Nephron (organoid): Measurements from ENCODE around the gene PLA2G4F.
A peak's percentile ranks its signal among the peaks of the same experiment; 100 is the strongest.

ENCODE experiments used
- H3K27ac Mint-ChIP-seq, 3 experiments: 2 replicates each; pipeline ENCODE4 v1.8.0; 2020; ENCODE audit warnings: mixed read lengths in 3 of 3, mild to moderate bottlenecking in 2 of 3, moderate library complexity in 1 of 3
- H3K27me3 Mint-ChIP-seq: 2 replicates; pipeline ENCODE4 v1.8.0; 2021; ENCODE audit warnings: low read depth, mild to moderate bottlenecking, moderate library complexity, mixed read lengths
- H3K36me3 Mint-ChIP-seq: 2 replicates; pipeline ENCODE4 v1.8.0; 2020; ENCODE audit warnings: low read depth, mixed read lengths
- H3K4me1 Mint-ChIP-seq: 2 replicates; pipeline ENCODE4 v1.8.0; 2020; ENCODE audit warnings: mixed read lengths
- H3K4me3 Mint-ChIP-seq, 3 experiments: 2 replicates each; pipeline ENCODE4 v1.8.0; 2020; ENCODE audit warnings: mild to moderate bottlenecking in 3 of 3, mixed read lengths in 3 of 3, moderate library complexity in 2 of 3
- H3K9me3 Mint-ChIP-seq: 2 replicates; pipeline ENCODE4 v1.8.0; 2020; ENCODE audit warnings: mixed read lengths
- TF ChIP-seq, protein P1 (sequence below), 3 experiments: fragments of 200-600 bp; sonication (generic); IDR thresholded peaks; one replicate each; pipeline ENCODE4 v1.5.0; 2021; ENCODE audit warnings: antibody characterized with exemption in 3 of 3; ENCODE audit not compliant: unreplicated experiment in 3 of 3

PLA2G4F gene

DNA sequence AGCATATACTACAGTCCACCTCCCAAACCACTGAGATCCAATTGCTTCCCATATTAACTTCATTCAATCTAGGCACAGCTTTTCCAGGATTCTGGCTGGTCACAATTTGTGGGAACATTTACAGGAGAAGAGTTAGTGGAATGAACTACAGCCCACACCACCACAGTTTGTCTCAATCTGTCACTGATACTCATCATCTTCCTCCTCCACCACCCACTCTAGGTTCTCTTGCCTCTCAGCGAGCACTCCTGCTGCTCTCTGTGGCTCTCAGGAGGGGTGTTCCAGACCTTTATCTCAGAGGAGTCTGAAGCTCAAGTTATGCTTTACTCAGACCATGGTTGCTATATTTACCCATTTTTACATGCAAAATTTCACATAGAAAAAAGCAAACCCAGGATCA, 36.2 kb downstream of the PLA2G4F start:
- no peak overlapping the region for H3K4me3 Mint-ChIP-seq
- peaks cover 7% of the 10 kb centered on the region for H3K4me1 Mint-ChIP-seq
- no peaks in the 10 kb centered on the region for H3K36me3 Mint-ChIP-seq
- H3K9me3 Mint-ChIP-seq: peaks cover 3% of the 10 kb centered on the region
- peaks cover 9% of the 10 kb centered on the region for H3K27me3 Mint-ChIP-seq
- H3K27ac Mint-ChIP-seq: no peak overlapping the region
- TF ChIP-seq, protein P1, sequence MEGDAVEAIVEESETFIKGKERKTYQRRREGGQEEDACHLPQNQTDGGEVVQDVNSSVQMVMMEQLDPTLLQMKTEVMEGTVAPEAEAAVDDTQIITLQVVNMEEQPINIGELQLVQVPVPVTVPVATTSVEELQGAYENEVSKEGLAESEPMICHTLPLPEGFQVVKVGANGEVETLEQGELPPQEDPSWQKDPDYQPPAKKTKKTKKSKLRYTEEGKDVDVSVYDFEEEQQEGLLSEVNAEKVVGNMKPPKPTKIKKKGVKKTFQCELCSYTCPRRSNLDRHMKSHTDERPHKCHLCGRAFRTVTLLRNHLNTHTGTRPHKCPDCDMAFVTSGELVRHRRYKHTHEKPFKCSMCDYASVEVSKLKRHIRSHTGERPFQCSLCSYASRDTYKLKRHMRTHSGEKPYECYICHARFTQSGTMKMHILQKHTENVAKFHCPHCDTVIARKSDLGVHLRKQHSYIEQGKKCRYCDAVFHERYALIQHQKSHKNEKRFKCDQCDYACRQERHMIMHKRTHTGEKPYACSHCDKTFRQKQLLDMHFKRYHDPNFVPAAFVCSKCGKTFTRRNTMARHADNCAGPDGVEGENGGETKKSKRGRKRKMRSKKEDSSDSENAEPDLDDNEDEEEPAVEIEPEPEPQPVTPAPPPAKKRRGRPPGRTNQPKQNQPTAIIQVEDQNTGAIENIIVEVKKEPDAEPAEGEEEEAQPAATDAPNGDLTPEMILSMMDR (IDR thresholded peaks at IDR 0.05; ENCODE audit: unreplicated experiment in 3 of 3): no peak

DNA sequence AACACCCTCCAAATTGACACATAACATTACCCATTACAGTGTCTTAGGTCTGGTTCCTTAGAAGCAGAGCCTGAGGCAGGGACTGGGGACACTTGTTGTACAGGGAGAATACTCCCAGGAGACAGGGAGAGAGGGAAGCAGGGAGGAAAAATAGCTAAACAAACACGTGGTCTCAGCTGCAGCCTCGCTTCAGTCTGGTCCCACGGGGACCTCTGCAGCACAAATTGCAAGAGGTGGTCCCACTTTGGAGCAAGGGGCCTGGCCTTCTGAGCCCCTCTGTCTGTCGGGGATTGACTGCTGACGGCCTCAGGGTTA, 37.0 kb downstream of the PLA2G4F start:
- TF ChIP-seq, protein P1 (IDR thresholded peaks at IDR 0.05; ENCODE audit: unreplicated experiment in 3 of 3): no peak
- H3K27ac Mint-ChIP-seq: no peak overlapping the region
- H3K4me3 Mint-ChIP-seq: no peak overlapping the region
- H3K36me3 Mint-ChIP-seq: no peaks in the 10 kb centered on the region
- peaks cover 7% of the 10 kb centered on the region for H3K27me3 Mint-ChIP-seq
- peaks cover 3% of the 10 kb centered on the region for H3K9me3 Mint-ChIP-seq
- peaks cover 7% of the 10 kb centered on the region for H3K4me1 Mint-ChIP-seq

DNA sequence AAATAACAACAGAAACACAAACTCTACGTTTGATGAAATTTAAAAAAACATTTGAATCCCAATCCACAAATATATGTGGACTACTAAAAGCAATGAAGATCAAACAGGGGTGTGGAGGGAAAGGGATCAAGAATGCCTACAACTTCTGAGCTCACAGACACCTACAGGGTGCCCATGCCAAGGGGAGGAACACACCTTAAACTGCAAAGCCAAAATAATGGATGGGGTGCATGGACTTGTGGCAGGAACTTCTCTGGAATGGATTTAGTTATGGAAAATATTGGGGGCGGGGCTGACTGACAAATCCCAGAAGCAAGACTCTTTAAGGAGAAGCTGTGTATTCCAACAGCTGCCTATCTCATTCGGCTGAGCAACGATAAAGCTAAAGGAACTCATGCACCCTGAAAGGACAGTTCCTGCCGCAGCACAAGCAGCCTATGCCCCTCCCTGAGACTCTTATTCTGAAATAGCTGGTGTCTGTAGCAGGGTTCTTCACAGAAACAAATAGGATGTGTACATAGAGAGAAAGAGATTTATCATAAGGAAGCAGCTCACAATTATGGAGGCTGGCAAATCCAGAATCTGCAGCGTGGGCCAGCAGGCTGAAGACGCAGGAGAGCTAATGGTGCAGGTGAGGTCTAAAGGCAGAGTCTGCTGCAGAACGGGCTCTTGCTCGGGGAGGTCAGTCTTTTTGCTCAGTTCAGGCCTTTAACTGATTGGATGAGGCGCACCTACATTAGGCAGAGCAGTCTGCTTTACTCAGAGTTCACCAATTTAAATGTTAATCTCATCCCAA, 37.6 kb downstream of the PLA2G4F start:
- TF ChIP-seq, protein P1 (IDR thresholded peaks at IDR 0.05; ENCODE audit: unreplicated experiment in 3 of 3): no peak
- Mint-ChIP-seq H3K27ac (no peak overlapping the region), H3K9me3 (peaks cover 3% of the 10 kb centered on the region), H3K36me3 (no peaks in the 10 kb centered on the region), H3K4me3 (peak overlapping the region in 2 of 3 experiments; percentile 8 to 12), H3K4me1 (peaks cover 7% of the 10 kb centered on the region), H3K27me3 (peaks cover 7% of the 10 kb centered on the region)

DNA sequence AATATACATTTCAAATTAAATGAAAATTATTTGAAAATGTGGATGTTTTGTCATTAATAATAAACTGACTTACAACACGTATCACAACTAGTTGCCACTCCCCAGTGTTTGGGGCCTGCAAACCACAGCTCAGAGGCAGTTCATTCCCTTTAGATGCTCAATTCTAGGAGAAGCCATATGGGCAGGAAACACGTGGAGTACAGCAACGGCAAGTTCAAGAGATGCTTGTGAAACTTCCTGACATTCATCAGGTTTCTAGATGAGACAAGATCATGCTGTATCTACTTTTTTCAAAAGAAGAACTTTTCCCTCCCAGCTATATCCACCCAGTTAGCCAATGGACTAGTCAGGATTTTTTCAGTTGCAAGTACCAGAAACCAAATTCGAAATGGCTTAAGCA, 44.5 kb downstream of the PLA2G4F start:
- Mint-ChIP-seq H3K9me3 (peaks cover 15% of the 10 kb centered on the region), H3K27me3 (peaks cover 3% of the 10 kb centered on the region), H3K4me1 (peaks cover 3% of the 10 kb centered on the region), H3K4me3 (no peak overlapping the region), H3K36me3 (no peaks in the 10 kb centered on the region), H3K27ac (no peak overlapping the region)
- TF ChIP-seq, protein P1 (IDR thresholded peaks at IDR 0.05; ENCODE audit: unreplicated experiment in 3 of 3): no peak

DNA sequence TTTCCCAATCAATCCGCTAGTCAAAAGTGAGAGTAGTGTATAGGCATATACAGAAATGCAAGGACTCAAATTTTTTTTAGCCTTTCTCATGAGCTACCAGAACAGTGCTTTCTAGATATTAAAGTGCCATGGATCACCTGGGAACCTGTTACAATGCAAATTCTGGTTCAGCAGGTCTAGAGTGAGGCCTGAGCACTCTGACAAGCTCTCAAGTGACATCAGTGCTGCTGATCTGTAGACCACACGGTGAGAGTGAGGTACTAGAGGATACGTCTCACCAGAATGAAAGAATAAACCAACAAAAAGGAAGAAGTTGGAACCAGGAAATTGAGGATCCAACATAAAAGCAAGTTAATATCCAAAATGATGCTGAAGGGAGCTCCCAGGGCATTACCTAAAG, 46.1 kb downstream of the PLA2G4F start:
- Mint-ChIP-seq H3K9me3 (peaks cover 12% of the 10 kb centered on the region), H3K27ac (no peak overlapping the region), H3K36me3 (no peaks in the 10 kb centered on the region), H3K27me3 (no peaks in the 10 kb centered on the region), H3K4me3 (no peak overlapping the region), H3K4me1 (peaks cover 3% of the 10 kb centered on the region)
- TF ChIP-seq, protein P1 (IDR thresholded peaks at IDR 0.05; ENCODE audit: unreplicated experiment in 3 of 3): no peak

DNA sequence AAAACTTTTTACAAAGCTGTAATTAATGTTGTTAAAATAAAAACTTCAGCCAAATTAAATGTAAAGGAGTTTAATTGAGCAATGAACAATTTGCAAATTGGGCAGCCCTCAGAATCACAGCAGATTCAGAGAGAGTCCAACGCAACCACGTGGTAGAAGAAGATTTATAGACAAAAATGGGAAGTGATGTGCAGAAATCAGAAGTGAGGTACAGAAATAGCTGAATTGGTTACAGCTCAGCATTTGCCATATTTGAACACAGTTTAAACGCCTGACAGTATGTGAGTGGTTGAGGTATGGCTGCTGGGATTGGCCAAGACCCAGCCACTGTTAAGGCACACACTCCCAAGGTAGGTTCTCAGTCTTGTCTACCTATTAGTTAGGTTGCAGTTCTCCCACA, 47.6 kb downstream of the PLA2G4F start:
- Mint-ChIP-seq H3K4me3 (no peak overlapping the region), H3K4me1 (peaks cover 3% of the 10 kb centered on the region), H3K27me3 (no peaks in the 10 kb centered on the region), H3K27ac (no peak overlapping the region), H3K36me3 (no peaks in the 10 kb centered on the region), H3K9me3 (peaks cover 12% of the 10 kb centered on the region)
- TF ChIP-seq, protein P1 (IDR thresholded peaks at IDR 0.05; ENCODE audit: unreplicated experiment in 3 of 3): no peak
